Measurements from ENCODE around the gene SYCE1.
A peak's percentile ranks its signal among the peaks of the same experiment; 100 is the strongest.
"Not testable (repeated sequence)": the region's sequence is repeated elsewhere in the genome, so short reads cannot be mapped to it uniquely, and the experiment has no call there.

The SYCE1 gene

GRCh38 chr10:133528845-133529575 is 36.4 kb downstream of the SYCE1 start:
- Histone ChIP-seq H2AFZ (ENCODE audit: low read length, unreplicated experiment) (no peak overlapping the region), H3K36me3 (ENCODE audit: insufficient read depth, low read length) (no peaks in the 10 kb centered on the region), H3K4me3 (ENCODE audit: low read depth, low read length) (peak overlapping the region; percentile 40), H3K4me1 (ENCODE audit: control insufficient read depth, insufficient read depth, low read length, unreplicated experiment) (no peaks in the 10 kb centered on the region), H3K27me3 (ENCODE audit: insufficient read depth, low read length) (peaks cover 65% of the 10 kb centered on the region), H3K27ac (ENCODE audit: low read depth, low read length) (no peak overlapping the region), H3K79me2 (ENCODE audit: control insufficient read depth, insufficient read depth, low read length, unreplicated experiment) (no peaks in the 10 kb centered on the region)

DNA sequence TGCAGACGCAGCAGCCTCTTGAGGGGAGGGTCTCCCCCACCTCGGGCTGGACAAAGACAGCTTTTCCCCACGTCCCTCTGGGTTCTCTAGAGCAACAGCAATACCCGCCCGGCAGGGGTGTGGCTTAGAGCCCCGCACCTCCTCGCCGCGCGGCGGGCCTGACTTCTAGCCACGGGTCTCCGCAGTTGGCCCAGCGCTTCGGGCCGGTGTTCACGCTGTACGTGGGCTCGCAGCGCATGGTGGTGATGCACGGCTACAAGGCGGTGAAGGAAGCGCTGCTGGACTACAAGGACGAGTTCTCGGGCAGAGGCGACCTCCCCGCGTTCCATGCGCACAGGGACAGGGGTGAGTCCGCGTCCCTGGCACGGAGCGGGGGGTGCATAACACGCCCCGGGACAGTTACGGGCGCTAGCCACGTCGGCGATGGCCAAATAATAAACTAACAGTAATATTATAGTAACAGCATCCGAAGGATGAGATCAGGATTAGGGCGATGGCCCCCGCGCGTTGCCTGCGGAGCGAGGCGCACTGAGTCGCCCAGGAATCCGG is 37.0 kb downstream of the SYCE1 start:
- Histone ChIP-seq H3K79me2 (ENCODE audit: control insufficient read depth, insufficient read depth, low read length, unreplicated experiment) (no peaks in the 10 kb centered on the region), H2AFZ (ENCODE audit: low read length, unreplicated experiment) (no peak overlapping the region), H3K27ac (ENCODE audit: low read depth, low read length) (no peak overlapping the region), H3K27me3 (ENCODE audit: insufficient read depth, low read length) (peaks cover 65% of the 10 kb centered on the region), H3K4me1 (ENCODE audit: control insufficient read depth, insufficient read depth, low read length, unreplicated experiment) (no peaks in the 10 kb centered on the region), H3K36me3 (ENCODE audit: insufficient read depth, low read length) (no peaks in the 10 kb centered on the region), H3K4me3 (ENCODE audit: low read depth, low read length) (peak overlapping the region; percentile 40; the same call in 1 of the 2 replicates)

GRCh38 chr10:133527771-133528271 is 37.6 kb downstream of the SYCE1 start:
- Histone ChIP-seq H3K27me3 (ENCODE audit: insufficient read depth, low read length) (peaks cover 65% of the 10 kb centered on the region), H3K36me3 (ENCODE audit: insufficient read depth, low read length) (no peaks in the 10 kb centered on the region), H2AFZ (ENCODE audit: low read length, unreplicated experiment) (no peak overlapping the region), H3K4me3 (ENCODE audit: low read depth, low read length) (no peak overlapping the region), H3K27ac (ENCODE audit: low read depth, low read length) (no peak overlapping the region), H3K79me2 (ENCODE audit: control insufficient read depth, insufficient read depth, low read length, unreplicated experiment) (no peaks in the 10 kb centered on the region), H3K4me1 (ENCODE audit: control insufficient read depth, insufficient read depth, low read length, unreplicated experiment) (no peaks in the 10 kb centered on the region)

DNA sequence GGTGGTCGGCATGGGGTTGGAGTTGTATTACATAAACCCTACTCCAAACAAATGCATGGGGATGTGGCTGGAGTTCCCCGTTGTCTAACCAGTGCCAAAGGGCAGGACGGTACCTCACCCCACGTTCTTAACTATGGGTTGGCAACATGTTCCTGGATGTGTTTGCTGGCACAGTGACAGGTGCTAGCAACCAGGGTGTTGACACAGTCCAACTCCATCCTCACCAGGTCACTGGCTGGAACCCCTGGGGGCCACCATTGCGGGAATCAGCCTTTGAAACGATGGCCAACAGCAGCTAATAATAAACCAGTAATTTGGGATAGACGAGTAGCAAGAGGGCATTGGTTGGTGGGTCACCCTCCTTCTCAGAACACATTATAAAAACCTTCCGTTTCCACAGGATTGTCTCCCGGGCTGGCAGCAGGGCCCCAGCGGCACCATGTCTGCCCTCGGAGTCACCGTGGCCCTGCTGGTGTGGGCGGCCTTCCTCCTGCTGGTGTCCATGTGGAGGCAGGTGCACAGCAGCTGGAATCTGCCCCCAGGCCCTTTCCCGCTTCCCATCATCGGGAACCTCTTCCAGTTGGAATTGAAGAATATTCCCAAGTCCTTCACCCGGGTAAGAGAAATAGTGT is 38.3 kb downstream of the SYCE1 start, which contains the start of gene CYP2E1:
Gene CYP2E1, plus strand, starts transcription at position 407 of the 632 bp plus-strand sequence. Its CDS starts 33 bp downstream, at position 440.
- Histone ChIP-seq H3K79me2 (ENCODE audit: control insufficient read depth, insufficient read depth, low read length, unreplicated experiment) (no peaks in the 10 kb centered on the region), H2AFZ (ENCODE audit: low read length, unreplicated experiment) (no peak within 1 kb of the TSS), H3K27me3 (ENCODE audit: insufficient read depth, low read length) (peaks cover 65% of the 10 kb centered on the region), H3K36me3 (ENCODE audit: insufficient read depth, low read length) (no peaks in the 10 kb centered on the region), H3K4me1 (ENCODE audit: control insufficient read depth, insufficient read depth, low read length, unreplicated experiment) (no peaks in the 10 kb centered on the region), H3K27ac (ENCODE audit: low read depth, low read length) (no peak within 1 kb of the TSS), H3K4me3 (ENCODE audit: low read depth, low read length) (no peak within 1 kb of the TSS)

GRCh38 chr10:133525444-133525843 is 39.9 kb downstream of the SYCE1 start:
- Histone ChIP-seq H3K4me3 (ENCODE audit: low read depth, low read length) (no peak overlapping the region), H3K27ac (ENCODE audit: low read depth, low read length) (no peak overlapping the region), H3K36me3 (ENCODE audit: insufficient read depth, low read length) (no peaks in the 10 kb centered on the region), H3K79me2 (ENCODE audit: control insufficient read depth, insufficient read depth, low read length, unreplicated experiment) (no peaks in the 10 kb centered on the region), H3K4me1 (ENCODE audit: control insufficient read depth, insufficient read depth, low read length, unreplicated experiment) (no peaks in the 10 kb centered on the region), H2AFZ (ENCODE audit: low read length, unreplicated experiment) (no peak overlapping the region), H3K27me3 (ENCODE audit: insufficient read depth, low read length) (peaks cover 52% of the 10 kb centered on the region)

DNA sequence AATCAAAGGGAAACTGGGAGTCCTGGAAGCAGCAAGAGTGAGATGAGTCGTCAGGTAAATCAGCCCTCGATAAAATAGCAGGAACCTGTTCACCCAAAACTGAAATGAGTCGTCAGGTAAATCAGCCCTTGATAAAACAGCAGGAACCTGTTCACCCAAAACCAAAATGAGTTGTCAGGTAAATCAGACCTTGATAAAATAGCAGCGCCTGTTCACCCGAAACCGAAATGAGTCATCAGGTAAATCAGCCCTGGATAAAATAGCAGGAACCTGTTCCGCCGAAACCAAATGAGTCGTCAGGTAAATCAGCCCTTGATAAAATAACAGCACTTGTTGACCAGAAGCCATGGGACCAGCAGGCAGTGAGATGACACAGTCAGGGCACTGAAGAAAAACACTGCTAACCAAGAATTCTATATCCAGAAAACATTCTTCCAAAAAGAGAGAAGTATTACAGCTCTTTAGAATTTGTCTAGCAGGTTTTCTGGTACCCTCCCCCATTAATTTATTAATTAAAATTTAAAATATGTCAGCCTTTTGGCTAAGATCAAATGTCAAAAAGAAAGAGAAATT is 41.7 kb downstream of the SYCE1 start:
- Histone ChIP-seq H3K27ac (ENCODE audit: low read depth, low read length) (no peak overlapping the region), H3K4me3 (ENCODE audit: low read depth, low read length) (no peak overlapping the region), H3K27me3 (ENCODE audit: insufficient read depth, low read length) (peaks cover 38% of the 10 kb centered on the region)

DNA sequence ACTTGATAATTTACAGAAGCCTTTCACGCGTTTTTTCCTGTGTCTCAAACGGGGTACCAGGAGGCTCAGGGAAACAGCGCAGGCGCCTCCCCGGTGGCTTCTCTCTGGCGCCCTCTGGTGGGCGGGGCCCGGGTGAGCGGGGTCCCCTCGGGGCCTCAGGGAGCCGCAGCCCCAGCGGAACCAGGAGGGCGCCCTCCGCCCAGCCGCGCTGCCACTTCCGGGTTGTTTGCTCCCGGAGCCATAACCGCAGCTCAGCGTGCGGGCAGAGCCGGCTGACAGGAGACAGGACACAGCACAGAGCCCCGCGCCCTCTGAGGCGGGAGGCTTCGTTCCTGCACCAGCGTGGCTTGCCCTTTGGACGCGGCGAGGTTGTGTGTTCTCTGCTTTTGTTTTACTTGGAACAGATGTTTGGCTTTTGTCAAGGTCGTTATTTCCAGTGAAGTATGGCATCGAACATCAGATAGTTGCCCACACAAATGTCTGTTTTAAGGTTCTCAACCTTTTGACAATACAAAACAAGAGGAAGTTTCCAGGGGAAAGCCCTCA is 45.1 kb downstream of the SYCE1 start:
- Histone ChIP-seq H3K27ac (ENCODE audit: low read depth, low read length) (no peak overlapping the region), H3K79me2 (ENCODE audit: control insufficient read depth, insufficient read depth, low read length, unreplicated experiment) (no peaks in the 10 kb centered on the region), H3K4me3 (ENCODE audit: low read depth, low read length) (peak overlapping the region; percentile 75), H3K27me3 (ENCODE audit: insufficient read depth, low read length) (peaks cover 16% of the 10 kb centered on the region), H3K36me3 (ENCODE audit: insufficient read depth, low read length) (no peaks in the 10 kb centered on the region), H3K4me1 (ENCODE audit: control insufficient read depth, insufficient read depth, low read length, unreplicated experiment) (no peaks in the 10 kb centered on the region), H2AFZ (ENCODE audit: low read length, unreplicated experiment) (peak overlapping the region; percentile 88)

More for the DNA sequence above, 41.7 kb downstream of the SYCE1 start:
- Histone ChIP-seq H3K36me3 (ENCODE audit: insufficient read depth, low read length) (no peaks in the 10 kb centered on the region), H3K79me2 (ENCODE audit: control insufficient read depth, insufficient read depth, low read length, unreplicated experiment) (no peaks in the 10 kb centered on the region), H2AFZ (ENCODE audit: low read length, unreplicated experiment) (no peak overlapping the region), H3K4me1 (ENCODE audit: control insufficient read depth, insufficient read depth, low read length, unreplicated experiment) (no peaks in the 10 kb centered on the region)

DNA sequence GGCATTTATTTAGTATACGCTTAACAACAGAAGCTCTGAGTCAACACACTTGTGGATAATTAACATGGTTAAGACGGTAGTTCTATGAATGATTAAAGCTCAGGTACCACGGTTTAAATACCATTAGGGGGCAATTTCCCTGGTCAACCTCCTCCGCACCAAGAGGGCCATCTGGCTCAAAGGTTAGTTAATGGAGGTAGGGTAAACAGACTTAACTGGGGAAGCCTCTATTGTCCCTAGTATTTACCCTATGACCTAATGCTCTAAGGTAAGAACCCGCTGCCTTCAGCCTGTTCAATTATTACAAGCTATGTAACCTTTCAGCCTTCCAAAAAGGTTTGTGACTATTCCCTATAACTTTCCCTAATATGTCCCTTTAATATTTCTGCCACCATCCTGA is 46.9 kb downstream of the SYCE1 start:
- not testable (repeated sequence) for H3K36me3 ChIP-seq (ENCODE audit: insufficient read depth, low read length); H2AFZ ChIP-seq (ENCODE audit: low read length, unreplicated experiment); H3K79me2 ChIP-seq (ENCODE audit: control insufficient read depth, insufficient read depth, low read length, unreplicated experiment); H3K27ac ChIP-seq (ENCODE audit: low read depth, low read length); H3K4me3 ChIP-seq (ENCODE audit: low read depth, low read length); H3K4me1 ChIP-seq (ENCODE audit: control insufficient read depth, insufficient read depth, low read length, unreplicated experiment)
- peaks cover 14% of the 10 kb centered on the region for H3K27me3 ChIP-seq (ENCODE audit: insufficient read depth, low read length)

DNA sequence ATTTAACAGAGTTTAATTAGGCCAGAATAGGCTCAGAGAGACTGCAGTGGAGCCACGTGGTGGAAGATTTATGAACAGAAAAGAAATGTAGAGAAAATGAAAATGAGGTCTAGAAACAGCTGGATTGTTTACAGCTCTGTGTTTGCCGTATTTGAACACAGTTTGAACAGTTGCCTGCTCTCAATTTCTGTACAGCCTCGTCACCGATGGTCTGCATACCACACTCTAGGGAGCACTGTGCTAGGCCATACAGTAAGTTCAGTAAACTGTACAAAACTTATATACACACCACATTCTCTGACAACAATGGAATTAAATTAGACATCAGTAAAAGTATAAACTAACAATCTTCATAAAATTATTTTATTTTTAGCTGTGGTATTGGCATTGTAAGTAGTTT is 49.3 kb downstream of the SYCE1 start:
- Histone ChIP-seq H3K36me3 (ENCODE audit: insufficient read depth, low read length) (no peaks in the 10 kb centered on the region), H3K79me2 (ENCODE audit: control insufficient read depth, insufficient read depth, low read length, unreplicated experiment) (no peaks in the 10 kb centered on the region), H3K4me1 (ENCODE audit: control insufficient read depth, insufficient read depth, low read length, unreplicated experiment) (no peaks in the 10 kb centered on the region), H3K4me3 (ENCODE audit: low read depth, low read length) (no peak overlapping the region), H3K27me3 (ENCODE audit: insufficient read depth, low read length) (peaks cover 35% of the 10 kb centered on the region), H2AFZ (ENCODE audit: low read length, unreplicated experiment) (no peak overlapping the region), H3K27ac (ENCODE audit: low read depth, low read length) (no peak overlapping the region)

DNA sequence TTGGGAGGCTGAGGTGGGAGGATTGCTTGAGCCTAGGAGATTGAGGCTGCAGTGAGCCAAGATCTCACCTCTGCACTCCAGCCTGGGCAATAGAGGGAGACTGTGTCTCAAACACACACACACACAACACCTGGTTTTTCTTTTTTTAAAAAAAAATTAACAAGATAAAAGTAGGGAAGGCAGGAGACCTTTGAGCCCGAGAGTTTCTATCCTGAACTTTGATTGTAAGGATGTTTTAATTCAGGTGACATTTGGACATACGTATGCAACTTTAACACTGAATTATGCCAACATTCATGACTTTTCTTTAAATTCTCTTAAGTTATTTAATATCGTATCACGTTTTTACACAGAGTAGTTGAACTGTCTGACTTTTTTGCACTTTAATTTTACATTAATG is 49.9 kb downstream of the SYCE1 start:
- H3K36me3 ChIP-seq (ENCODE audit: insufficient read depth, low read length): no peaks in the 10 kb centered on the region
- no peaks in the 10 kb centered on the region for H3K79me2 ChIP-seq (ENCODE audit: control insufficient read depth, insufficient read depth, low read length, unreplicated experiment)
- H3K27me3 ChIP-seq (ENCODE audit: insufficient read depth, low read length): peaks cover 37% of the 10 kb centered on the region
- no peak overlapping the region for H3K4me3 ChIP-seq (ENCODE audit: low read depth, low read length)
- H3K4me1 ChIP-seq (ENCODE audit: control insufficient read depth, insufficient read depth, low read length, unreplicated experiment): no peaks in the 10 kb centered on the region
- no peak overlapping the region for H3K27ac ChIP-seq (ENCODE audit: low read depth, low read length)
- H2AFZ ChIP-seq (ENCODE audit: low read length, unreplicated experiment): no peak overlapping the region
